GM20000 (cell line): ENCODE data around the gene MSGN1.

ENCODE experiments used
- DNase-seq: peaks from one replicate; pipeline ENCODE4 v3.0.0; 2012; ENCODE audit warnings: low spot score
- CTCF ChIP-seq: IDR thresholded peaks from 2 replicates; pipeline ENCODE4 v1.5.1; 2012; ENCODE audit warnings: mild to moderate bottlenecking, control low read depth; ENCODE audit errors: extremely low read depth, missing control alignments

MSGN1 gene

DNA sequence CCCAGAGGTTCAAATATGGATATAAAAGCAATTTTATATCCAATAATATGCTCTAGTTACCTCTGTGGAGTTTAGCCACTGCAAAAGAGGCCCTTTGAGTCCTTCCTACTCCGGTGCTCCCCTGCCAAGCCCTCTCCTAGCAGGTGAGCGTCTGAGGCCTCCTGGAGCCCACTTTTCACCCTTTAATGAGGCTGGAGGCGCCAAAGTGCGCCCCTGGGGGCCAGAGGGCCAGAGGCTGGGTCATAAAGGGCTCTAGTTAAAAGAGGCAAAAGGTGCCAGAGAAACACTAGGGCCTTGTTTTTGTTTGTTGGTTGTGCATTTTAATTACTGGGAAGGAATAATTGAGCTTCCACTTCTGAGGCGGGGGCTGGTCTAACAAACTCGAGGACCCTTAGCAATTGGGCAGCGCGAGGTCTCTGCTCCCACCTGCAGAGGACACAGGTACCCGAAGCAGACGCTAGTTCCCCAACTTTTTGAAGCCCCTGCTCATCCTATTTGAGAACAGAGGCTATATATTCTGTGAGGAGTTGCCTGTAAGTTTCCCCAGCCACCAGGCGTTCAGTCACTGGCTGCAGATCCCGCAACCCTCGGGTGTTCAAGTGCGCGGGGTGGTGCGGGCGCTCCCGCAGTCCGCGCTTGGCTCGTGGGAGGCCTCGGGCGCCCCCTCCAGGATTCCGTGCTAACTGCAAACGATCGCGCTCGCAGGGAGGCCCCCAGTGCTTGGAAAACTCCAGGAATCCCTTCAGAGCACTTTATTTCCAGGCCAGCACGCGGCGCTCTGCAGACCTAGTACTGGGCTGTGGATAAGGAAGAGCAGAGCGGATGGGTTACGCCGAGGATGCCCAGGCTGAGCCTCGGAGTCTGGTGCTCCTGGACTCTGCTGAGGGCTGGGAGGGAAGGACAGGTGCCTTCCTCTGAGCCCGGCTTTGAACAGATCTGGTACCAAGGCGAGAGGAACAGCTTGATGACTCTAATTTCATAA lies 14.1 kb downstream of the MSGN1 start:
- peak; percentile 78 for TF ChIP-seq CTCF
- DNase-seq: peak; percentile 72

- TF ChIP-seq CTCF: no peak
- DNase-seq: no peak
These were observed 19.3 kb downstream of the MSGN1 start for GRCh38 chr2:17835516-17835915.

DNA sequence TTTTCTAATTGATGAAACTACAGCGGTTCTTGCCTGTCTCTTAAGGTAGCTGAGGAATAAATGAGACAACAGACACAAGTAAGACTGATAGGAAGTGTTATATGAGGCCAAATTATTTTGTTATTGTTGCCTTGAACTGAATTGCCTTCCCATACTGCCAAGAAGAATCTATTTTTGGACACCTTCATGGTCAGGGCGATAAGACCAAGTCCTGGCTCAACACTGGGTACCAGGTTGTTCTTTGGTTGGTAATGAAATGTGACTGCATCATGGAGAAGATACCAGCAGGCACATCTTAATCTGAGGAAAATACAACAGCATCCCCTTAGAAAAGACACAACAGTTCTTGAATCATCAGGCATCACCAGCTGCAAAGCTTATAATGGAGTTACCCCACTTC lies 23.7 kb downstream of the MSGN1 start:
- no peak for TF ChIP-seq CTCF
- no peak for DNase-seq

- DNase-seq: no peak
- TF ChIP-seq CTCF: no peak
These were observed 27.2 kb downstream of the MSGN1 start for GRCh38 chr2:17843457-17843856.

- TF ChIP-seq CTCF: no peak
- no peak for DNase-seq
These were observed 29.5 kb downstream of the MSGN1 start for GRCh38 chr2:17845806-17846205.

- no peak for TF ChIP-seq CTCF
- DNase-seq: no peak
These were observed 30.4 kb downstream of the MSGN1 start for GRCh38 chr2:17846676-17847075.

DNA sequence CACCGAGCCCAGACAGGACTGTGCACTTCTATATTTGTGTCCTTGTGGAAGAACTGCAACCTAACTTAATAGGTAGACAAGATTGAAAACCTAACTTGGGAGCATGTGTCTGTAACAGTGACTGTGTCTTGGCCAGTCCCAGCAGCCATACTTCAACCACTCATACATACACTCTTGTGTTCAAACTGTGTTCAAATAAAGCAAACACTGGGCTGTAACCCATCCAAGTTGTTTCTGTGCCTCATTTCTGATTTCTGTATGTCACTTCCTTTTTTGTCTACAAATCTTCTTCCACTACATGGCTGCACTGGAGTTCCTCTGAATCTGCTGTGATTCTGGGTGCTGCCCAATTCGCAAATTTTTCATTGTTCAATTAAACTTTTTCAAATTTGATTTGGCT lies 31.0 kb downstream of the MSGN1 start:
- TF ChIP-seq CTCF: no peak
- no peak for DNase-seq
